HG03108 (cell line): ENCODE data around the gene GPAT2.
"Not testable (repeated sequence)": the region's sequence is repeated elsewhere in the genome, so short reads cannot be mapped to it uniquely, and the experiment has no call there.

Experiments used
- ATAC-seq: cut with Tn5 transposase; IDR thresholded peaks from one replicate; pipeline ENCODE4 v1.9.1; 2021; ENCODE audit warnings: moderate library complexity; ENCODE audit not compliant: unreplicated experiment

Gene GPAT2

GRCh38 chr2:96034792-96035191, at the start of gene GPAT2:
Gene GPAT2, minus strand, starts transcription at chr2:96034916. Its CDS starts 2,557 bp downstream, at chr2:96032359.
- ATAC-seq: not testable (repeated sequence)

GRCh38 chr2:96083989-96084857, 49.5 kb upstream of the GPAT2 start:
- ATAC-seq: no peak

GRCh38 chr2:96083064-96083939, 48.6 kb upstream of the GPAT2 start:
- no peak for ATAC-seq

GRCh38 chr2:96082211-96083063, 47.7 kb upstream of the GPAT2 start:
- ATAC-seq: no peak

- no peak for ATAC-seq
Observed at GRCh38 chr2:96081042-96081441, 46.3 kb upstream of the GPAT2 start.

GRCh38 chr2:96075199-96075771, 40.6 kb upstream of the GPAT2 start:
- ATAC-seq: no peak

- no peak for ATAC-seq
Observed at GRCh38 chr2:96074156-96074555, 39.4 kb upstream of the GPAT2 start.

- no peak for ATAC-seq
Observed at GRCh38 chr2:96073170-96073775, 38.6 kb upstream of the GPAT2 start.

GRCh38 chr2:96072746-96073145, 38.0 kb upstream of the GPAT2 start:
- ATAC-seq: no peak

- ATAC-seq: not testable (repeated sequence)
Observed at GRCh38 chr2:96071977-96072491, 37.3 kb upstream of the GPAT2 start.

GRCh38 chr2:96071087-96071976, 36.6 kb upstream of the GPAT2 start:
- not testable (repeated sequence) for ATAC-seq

GRCh38 chr2:96070351-96070750, 35.6 kb upstream of the GPAT2 start:
- ATAC-seq: not testable (repeated sequence)

GRCh38 chr2:96069878-96070277, 35.2 kb upstream of the GPAT2 start:
- not testable (repeated sequence) for ATAC-seq

GRCh38 chr2:96067902-96068581, 33.3 kb upstream of the GPAT2 start:
- ATAC-seq: not testable (repeated sequence)

- ATAC-seq: not testable (repeated sequence)
Observed at GRCh38 chr2:96067098-96067660, 32.5 kb upstream of the GPAT2 start.

GRCh38 chr2:96066511-96066910, 31.8 kb upstream of the GPAT2 start:
- ATAC-seq: not testable (repeated sequence)

- ATAC-seq: not testable (repeated sequence)
Observed at GRCh38 chr2:96065954-96066353, 31.2 kb upstream of the GPAT2 start.
